ENCODE data around the gene ATF6.

GRCh38 chr1:161771161-161771560, 5.0 kb downstream of the ATF6 start:
- no peak for TF ChIP-seq CTCF (IDR thresholded peaks at IDR 0.05)
- TF ChIP-seq POLR2AphosphoS5 (IDR thresholded peaks at IDR 0.05; ENCODE audit: insufficient read depth in 1 of 2, low read depth in 1 of 2) = no peak
- TF ChIP-seq POLR2A (IDR thresholded peaks at IDR 0.05) = no peak
